A673 (cell line): ENCODE data around the gene MPZL1.

Experiments used
- EZH2 ChIP-seq: fragments of 200-600 bp; sonication (generic); IDR thresholded peaks from 2 replicates; pipeline ENCODE4 v1.6.1; 2017; ENCODE audit warnings: borderline replicate concordance, low read depth, mild to moderate bottlenecking, mixed read lengths, antibody characterized with exemption, low read length; ENCODE audit not compliant: poor library complexity, severe bottlenecking
- TF ChIP-seq, protein P1 (sequence below): fragments of 300-800, 200-600 bp; sonication (generic); conservative IDR thresholded peaks from 2 replicates; pipeline ENCODE4 v1.5.1; 2017; ENCODE audit warnings: low read depth, mild to moderate bottlenecking, antibody characterized with exemption, low read length, moderate library complexity, mixed read lengths

DNA sequence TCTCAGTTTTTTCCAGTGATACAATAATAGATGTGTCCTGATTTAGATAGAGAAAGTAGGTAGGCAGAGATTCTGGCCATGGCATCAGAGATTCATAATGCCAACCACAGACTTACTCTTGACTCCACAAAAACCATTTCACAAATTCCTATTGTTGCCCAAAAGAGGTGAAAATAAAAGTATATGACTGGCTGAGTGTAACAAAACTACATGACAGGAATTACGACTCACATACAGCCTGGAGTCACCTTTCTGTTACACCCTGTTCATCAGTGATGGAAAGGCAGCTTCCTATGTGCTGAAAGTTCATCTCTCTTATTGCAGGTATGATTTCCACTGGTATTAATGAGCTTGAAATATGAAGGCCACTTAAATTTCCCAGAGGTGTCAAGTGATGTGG is 72.3 kb downstream of the MPZL1 start:
- TF ChIP-seq, protein P1, sequence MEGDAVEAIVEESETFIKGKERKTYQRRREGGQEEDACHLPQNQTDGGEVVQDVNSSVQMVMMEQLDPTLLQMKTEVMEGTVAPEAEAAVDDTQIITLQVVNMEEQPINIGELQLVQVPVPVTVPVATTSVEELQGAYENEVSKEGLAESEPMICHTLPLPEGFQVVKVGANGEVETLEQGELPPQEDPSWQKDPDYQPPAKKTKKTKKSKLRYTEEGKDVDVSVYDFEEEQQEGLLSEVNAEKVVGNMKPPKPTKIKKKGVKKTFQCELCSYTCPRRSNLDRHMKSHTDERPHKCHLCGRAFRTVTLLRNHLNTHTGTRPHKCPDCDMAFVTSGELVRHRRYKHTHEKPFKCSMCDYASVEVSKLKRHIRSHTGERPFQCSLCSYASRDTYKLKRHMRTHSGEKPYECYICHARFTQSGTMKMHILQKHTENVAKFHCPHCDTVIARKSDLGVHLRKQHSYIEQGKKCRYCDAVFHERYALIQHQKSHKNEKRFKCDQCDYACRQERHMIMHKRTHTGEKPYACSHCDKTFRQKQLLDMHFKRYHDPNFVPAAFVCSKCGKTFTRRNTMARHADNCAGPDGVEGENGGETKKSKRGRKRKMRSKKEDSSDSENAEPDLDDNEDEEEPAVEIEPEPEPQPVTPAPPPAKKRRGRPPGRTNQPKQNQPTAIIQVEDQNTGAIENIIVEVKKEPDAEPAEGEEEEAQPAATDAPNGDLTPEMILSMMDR, result no peak
- no peak for TF ChIP-seq EZH2
